ENCODE results near the gene BRK1. TPM values are rescaled to one million over a fixed set of nuclear protein-coding genes. Genes with fewer than 3 reads are reported as not detected.

BRK1 gene
- total RNA-seq, 1 donor from 2014 or later: 112 TPM

GRCh38 chr3:10136426-10137005 lies 21.0 kb downstream of the BRK1 start:
- Histone ChIP-seq H3K36me3 (no peaks in the 10 kb centered on the region), H3K27me3 (no peaks in the 10 kb centered on the region), H3K4me1 (no peaks in the 10 kb centered on the region), H3K4me3 (no peak overlapping the region), H3K27ac (no peak overlapping the region), H3K9me3 (no peaks in the 10 kb centered on the region)
- intact Hi-C loops (cut with DNase I): no loop called here
- ATAC-seq (no peak), DNase-seq (no peak)
- TF ChIP-seq, protein P1, sequence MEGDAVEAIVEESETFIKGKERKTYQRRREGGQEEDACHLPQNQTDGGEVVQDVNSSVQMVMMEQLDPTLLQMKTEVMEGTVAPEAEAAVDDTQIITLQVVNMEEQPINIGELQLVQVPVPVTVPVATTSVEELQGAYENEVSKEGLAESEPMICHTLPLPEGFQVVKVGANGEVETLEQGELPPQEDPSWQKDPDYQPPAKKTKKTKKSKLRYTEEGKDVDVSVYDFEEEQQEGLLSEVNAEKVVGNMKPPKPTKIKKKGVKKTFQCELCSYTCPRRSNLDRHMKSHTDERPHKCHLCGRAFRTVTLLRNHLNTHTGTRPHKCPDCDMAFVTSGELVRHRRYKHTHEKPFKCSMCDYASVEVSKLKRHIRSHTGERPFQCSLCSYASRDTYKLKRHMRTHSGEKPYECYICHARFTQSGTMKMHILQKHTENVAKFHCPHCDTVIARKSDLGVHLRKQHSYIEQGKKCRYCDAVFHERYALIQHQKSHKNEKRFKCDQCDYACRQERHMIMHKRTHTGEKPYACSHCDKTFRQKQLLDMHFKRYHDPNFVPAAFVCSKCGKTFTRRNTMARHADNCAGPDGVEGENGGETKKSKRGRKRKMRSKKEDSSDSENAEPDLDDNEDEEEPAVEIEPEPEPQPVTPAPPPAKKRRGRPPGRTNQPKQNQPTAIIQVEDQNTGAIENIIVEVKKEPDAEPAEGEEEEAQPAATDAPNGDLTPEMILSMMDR (IDR thresholded peaks at IDR 0.05): no peak

DNA sequence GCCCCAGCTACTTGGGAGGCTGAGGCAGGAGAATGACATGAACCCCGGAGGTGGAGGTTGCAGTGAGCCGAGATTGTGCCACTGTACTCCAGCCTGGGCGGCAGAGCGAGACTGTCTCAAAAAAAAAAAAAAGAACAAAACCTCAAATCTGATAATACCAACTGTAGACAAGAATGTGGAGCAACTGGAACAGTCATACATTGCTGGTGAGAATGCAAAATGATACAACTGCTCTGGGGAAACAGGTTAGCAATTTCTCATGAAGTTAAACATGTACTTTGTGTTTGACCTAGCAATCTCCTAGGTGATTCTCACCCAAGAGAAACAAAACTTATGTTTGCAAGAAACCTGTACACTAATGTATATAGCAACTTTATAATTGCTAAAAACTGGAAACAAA lies 21.7 kb downstream of the BRK1 start:
- no peak overlapping the region for H3K4me3 ChIP-seq
- no peaks in the 10 kb centered on the region for H3K36me3 ChIP-seq
- DNase-seq (no peak), ATAC-seq (no peak)
- no peaks in the 10 kb centered on the region for H3K9me3 ChIP-seq
- TF ChIP-seq, protein P1 (IDR thresholded peaks at IDR 0.05): no peak
- no peak overlapping the region for H3K27ac ChIP-seq
- H3K27me3 ChIP-seq: no peaks in the 10 kb centered on the region
- intact Hi-C loops (cut with DNase I): no loop called here
- H3K4me1 ChIP-seq: no peaks in the 10 kb centered on the region

DNA sequence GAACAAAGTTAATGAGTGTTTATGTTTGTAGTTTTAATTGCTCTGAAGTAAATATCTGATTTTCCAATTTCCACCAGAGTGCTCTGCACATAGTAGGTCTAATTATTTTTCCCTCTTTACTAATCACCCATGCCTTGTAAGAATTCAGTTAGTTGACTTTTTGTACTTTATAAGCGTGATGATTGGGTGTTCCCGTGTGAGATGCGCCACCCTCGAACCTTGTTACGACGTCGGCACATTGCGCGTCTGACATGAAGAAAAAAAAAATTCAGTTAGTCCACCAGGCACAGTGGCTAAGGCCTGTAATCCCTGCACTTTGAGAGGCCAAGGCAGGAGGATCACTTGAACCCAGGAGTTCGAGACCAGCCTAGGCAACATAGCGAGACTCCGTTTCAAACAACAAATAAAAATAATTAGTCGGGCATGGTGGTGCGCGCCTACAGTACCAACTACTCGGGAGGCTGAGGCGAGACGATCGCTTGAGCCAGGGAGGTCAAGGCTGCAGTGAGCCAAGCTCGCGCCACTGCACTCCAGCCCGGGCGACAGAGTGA lies 25.6 kb downstream of the BRK1 start:
- peaks cover 26% of the 10 kb centered on the region for H3K4me1 ChIP-seq
- H3K4me3 ChIP-seq: peak overlapping the region; percentile 83
- no peaks in the 10 kb centered on the region for H3K27me3 ChIP-seq
- H3K27ac ChIP-seq: peak overlapping the region; percentile 93
- no peaks in the 10 kb centered on the region for H3K9me3 ChIP-seq
- ATAC-seq (no peak), DNase-seq (no peak)
- intact Hi-C loops (cut with DNase I): no loop called here
- peaks cover under 1% of the 10 kb centered on the region for H3K36me3 ChIP-seq
- TF ChIP-seq, protein P1 (IDR thresholded peaks at IDR 0.05): no peak

- no peak overlapping the region for H3K27ac ChIP-seq
- ATAC-seq: no peak
- intact Hi-C loops (cut with DNase I): no loop called here
- no peaks in the 10 kb centered on the region for H3K27me3 ChIP-seq
- no peak for DNase-seq
- peaks cover 17% of the 10 kb centered on the region for H3K36me3 ChIP-seq
- peak overlapping the region; percentile 83 for H3K4me3 ChIP-seq
- H3K4me1 ChIP-seq: peaks cover 26% of the 10 kb centered on the region
- H3K9me3 ChIP-seq: no peaks in the 10 kb centered on the region
- TF ChIP-seq, protein P1 (IDR thresholded peaks at IDR 0.05): no peak
Observed at GRCh38 chr3:10142707-10143560, 27.5 kb downstream of the BRK1 start.

DNA sequence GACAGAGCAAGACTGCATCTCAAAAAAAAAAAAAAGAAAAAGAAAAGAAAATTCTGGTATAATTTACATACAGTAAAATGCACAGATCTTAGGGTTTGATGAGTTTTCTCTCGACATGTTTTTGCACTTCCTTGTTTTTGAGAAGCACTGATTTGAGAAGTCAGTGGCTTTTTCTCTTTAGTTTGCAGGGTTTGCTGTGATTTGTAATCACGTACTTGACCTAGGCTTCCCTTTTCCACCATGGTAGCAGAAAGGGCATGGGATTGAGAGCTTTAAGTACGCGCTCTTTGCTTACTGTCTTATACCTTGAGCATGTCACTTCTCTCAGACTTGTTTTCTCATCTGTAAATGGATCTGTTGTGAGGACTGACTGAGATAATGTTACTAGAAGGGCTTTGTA lies 30.2 kb downstream of the BRK1 start:
- intact Hi-C loops (cut with DNase I): no loop called here
- ATAC-seq: no peak

More for the DNA sequence above, 30.2 kb downstream of the BRK1 start:
- Histone ChIP-seq H3K9me3 (no peaks in the 10 kb centered on the region), H3K4me1 (peaks cover 26% of the 10 kb centered on the region), H3K27me3 (no peaks in the 10 kb centered on the region), H3K27ac (no peak overlapping the region), H3K36me3 (peaks cover 41% of the 10 kb centered on the region), H3K4me3 (no peak overlapping the region)
- DNase-seq: no peak
- TF ChIP-seq, protein P1 (IDR thresholded peaks at IDR 0.05): no peak
